Uterus (tissue), 2 donors: ENCODE data around the gene ARHGAP45.

Source experiments
- CTCF ChIP-seq, 4 experiments: fragments of 200-600 bp in 2 of 4; fragments of 450-650 bp in 2 of 4; sonication (generic) in 2 of 4; IDR thresholded peaks; one replicate each; pipeline ENCODE4 v1.5.1; 2016 to 2019; ENCODE audit warnings: antibody characterized with exemption in 4 of 4, mild to moderate bottlenecking in 2 of 4, moderate library complexity in 1 of 4
- POLR2A ChIP-seq, 2 donors: fragments of 450-650 bp; IDR thresholded peaks; one replicate each; pipeline ENCODE4 v1.6.1; 2016; ENCODE audit warnings: antibody characterized with exemption in 2 of 2, mild to moderate bottlenecking in 1 of 2, moderate library complexity in 1 of 2

- no peak for TF ChIP-seq CTCF (IDR thresholded peaks at IDR 0.05)
- TF ChIP-seq POLR2A (IDR thresholded peaks at IDR 0.05), result no peak
Measured at GRCh38 chr19:1090731-1091543, 24.0 kb downstream of the ARHGAP45 start.
